ENCODE results near the gene TLR5.
A peak's percentile ranks its signal among the peaks of the same experiment; 100 is the strongest.

The TLR5 gene

GRCh38 chr1:223102797-223103533 is 40.1 kb downstream of the TLR5 start:
- peak; percentile 96 for DNase-seq

GRCh38 chr1:223097713-223098112 is 45.3 kb downstream of the TLR5 start:
- DNase-seq: no peak

- DNase-seq: no peak
Measured at GRCh38 chr1:223095870-223096269, 47.2 kb downstream of the TLR5 start.

GRCh38 chr1:223091896-223092295 is 51.2 kb downstream of the TLR5 start:
- DNase-seq: no peak

- no peak for DNase-seq
Measured at GRCh38 chr1:223089250-223089649, 53.8 kb downstream of the TLR5 start.

- DNase-seq: no peak
Measured at GRCh38 chr1:223088713-223089240, 54.3 kb downstream of the TLR5 start.

- DNase-seq: no peak
Measured at GRCh38 chr1:223087291-223088255, 55.5 kb downstream of the TLR5 start.

GRCh38 chr1:223084464-223084866 is 58.6 kb downstream of the TLR5 start:
- no peak for DNase-seq

GRCh38 chr1:223083831-223084230 is 59.2 kb downstream of the TLR5 start:
- DNase-seq: no peak

GRCh38 chr1:223082914-223083313 is 60.1 kb downstream of the TLR5 start:
- DNase-seq: no peak

GRCh38 chr1:223081181-223081994 is 61.7 kb downstream of the TLR5 start:
- DNase-seq: peak; percentile 98

GRCh38 chr1:223079498-223079897 is 63.5 kb downstream of the TLR5 start:
- no peak for DNase-seq

GRCh38 chr1:223077247-223077833 is 65.7 kb downstream of the TLR5 start:
- no peak for DNase-seq

- DNase-seq: no peak
Measured at GRCh38 chr1:223076362-223076761, 66.7 kb downstream of the TLR5 start.

GRCh38 chr1:223075834-223076233 is 67.2 kb downstream of the TLR5 start:
- no peak for DNase-seq

- DNase-seq: peak; percentile 70
Measured at GRCh38 chr1:223074445-223075300, 68.4 kb downstream of the TLR5 start.

- DNase-seq: no peak
Measured at GRCh38 chr1:223068900-223069665, 74.0 kb downstream of the TLR5 start.

GRCh38 chr1:223067914-223068313 is 75.1 kb downstream of the TLR5 start:
- no peak for DNase-seq

- DNase-seq: no peak
Measured at GRCh38 chr1:223066415-223066814, 76.6 kb downstream of the TLR5 start.

GRCh38 chr1:223062177-223062576 is 80.9 kb downstream of the TLR5 start:
- DNase-seq: no peak

- no peak for DNase-seq
Measured at GRCh38 chr1:223059526-223059925, 83.5 kb downstream of the TLR5 start.
